Measurements from ENCODE around the gene SMYD3.
A peak's percentile ranks its signal among the peaks of the same experiment; 100 is the strongest.

SMYD3 gene

GRCh38 chr1:245880754-245881403 lies 626.2 kb downstream of the SMYD3 start:
- Histone ChIP-seq H3K4me3 (no peak overlapping the region), H3K27ac (peak overlapping the region in 3 of 21 experiments; percentile 5 to 49 (median 13))

GRCh38 chr1:245879091-245879490 lies 628.0 kb downstream of the SMYD3 start:
- H3K4me3 ChIP-seq: no peak overlapping the region
- H3K27ac ChIP-seq: no peak overlapping the region

GRCh38 chr1:245878585-245878984 lies 628.5 kb downstream of the SMYD3 start:
- Histone ChIP-seq H3K4me3 (no peak overlapping the region), H3K27ac (no peak overlapping the region)

GRCh38 chr1:245877976-245878375 lies 629.1 kb downstream of the SMYD3 start:
- H3K27ac ChIP-seq: no peak overlapping the region
- H3K4me3 ChIP-seq: no peak overlapping the region

GRCh38 chr1:245876586-245876985 lies 630.5 kb downstream of the SMYD3 start:
- no peak overlapping the region for H3K4me3 ChIP-seq
- H3K27ac ChIP-seq: no peak overlapping the region

GRCh38 chr1:245875581-245876261 lies 631.4 kb downstream of the SMYD3 start:
- H3K27ac ChIP-seq: peak overlapping the region in 7 of 21 experiments; percentile 4 to 76 (median 40)
- H3K4me3 ChIP-seq: no peak overlapping the region

GRCh38 chr1:245874942-245875580 lies 632.0 kb downstream of the SMYD3 start:
- Histone ChIP-seq H3K4me3 (no peak overlapping the region), H3K27ac (peak overlapping the region in 11 of 21 experiments; percentile 17 to 76 (median 37))

- H3K27ac ChIP-seq: peak overlapping the region in 9 of 21 experiments; percentile 17 to 76 (median 33)
Measured at GRCh38 chr1:245873883-245874671, 633.0 kb downstream of the SMYD3 start.

GRCh38 chr1:245873068-245873467 lies 634.0 kb downstream of the SMYD3 start:
- no peak overlapping the region for H3K4me3 ChIP-seq

More at GRCh38 chr1:245873883-245874671, 633.0 kb downstream of the SMYD3 start:
- no peak overlapping the region for H3K4me3 ChIP-seq

GRCh38 chr1:245872475-245872874 lies 634.6 kb downstream of the SMYD3 start:
- peak overlapping the region in 5 of 21 experiments; percentile 44 to 65 (median 64) for H3K27ac ChIP-seq

More at GRCh38 chr1:245873068-245873467, 634.0 kb downstream of the SMYD3 start:
- H3K27ac ChIP-seq: peak overlapping the region in 4 of 21 experiments; percentile 44 to 76 (median 62)

GRCh38 chr1:245871915-245872314 lies 635.2 kb downstream of the SMYD3 start:
- Histone ChIP-seq H3K4me3 (no peak overlapping the region), H3K27ac (peak overlapping the region in 6 of 21 experiments; percentile 19 to 65 (median 54))

More at GRCh38 chr1:245872475-245872874, 634.6 kb downstream of the SMYD3 start:
- no peak overlapping the region for H3K4me3 ChIP-seq

GRCh38 chr1:245871191-245871590 lies 635.9 kb downstream of the SMYD3 start:
- Histone ChIP-seq H3K27ac (peak overlapping the region in 5 of 21 experiments; percentile 6 to 76 (median 26)), H3K4me3 (no peak overlapping the region)

GRCh38 chr1:245870698-245871097 lies 636.4 kb downstream of the SMYD3 start:
- Histone ChIP-seq H3K4me3 (no peak overlapping the region), H3K27ac (no peak overlapping the region)

- Histone ChIP-seq H3K4me3 (no peak overlapping the region), H3K27ac (no peak overlapping the region)
Measured at GRCh38 chr1:245869847-245870246, 637.2 kb downstream of the SMYD3 start.

GRCh38 chr1:245867738-245868137 lies 639.3 kb downstream of the SMYD3 start:
- no peak overlapping the region for H3K4me3 ChIP-seq

GRCh38 chr1:245864872-245865271 lies 642.2 kb downstream of the SMYD3 start:
- no peak overlapping the region for H3K27ac ChIP-seq
- no peak overlapping the region for H3K4me3 ChIP-seq

More at GRCh38 chr1:245867738-245868137, 639.3 kb downstream of the SMYD3 start:
- no peak overlapping the region for H3K27ac ChIP-seq

GRCh38 chr1:245863566-245864184 lies 643.4 kb downstream of the SMYD3 start:
- Histone ChIP-seq H3K4me3 (no peak overlapping the region), H3K27ac (no peak overlapping the region)

- H3K4me3 ChIP-seq: no peak overlapping the region
Measured at GRCh38 chr1:245862812-245863540, 644.1 kb downstream of the SMYD3 start.

More at GRCh38 chr1:245862812-245863540, 644.1 kb downstream of the SMYD3 start:
- no peak overlapping the region for H3K27ac ChIP-seq

Data from skin epidermis (tissue), 12 donors.